Panc1 (cell line): Measurements from ENCODE around the gene SPECC1L. TPM values are rescaled to one million over a fixed set of nuclear protein-coding genes. Genes with fewer than 3 reads are reported as not detected.

Source experiments
- ATAC-seq: fragments of 200-7000 bp; cut with Tn5 transposase; 2 replicates; pipeline ENCODE4 v1.9.1; 2020; ENCODE audit warnings: mild to moderate bottlenecking, moderate library complexity
- BruUV-seq: library from RNA; stranded (reverse); fragments of 400-500 nt; replicated peaks from 2 replicates; lab custom pipeline; 2021; lab: Mats Ljungman, UMichigan
- CTCF ChIA-PET: fragments of 300-600 bp; sonication (Branson Sonifier 250); formaldehyde crosslinking; loops from one replicate; lab custom pipeline; 2022; ENCODE audit warnings: antibody characterized with exemption; lab: Charles Lee
- POLR2A ChIA-PET: fragments of 300-600 bp; sonication (Branson Sonifier 250); formaldehyde crosslinking; loops from one replicate; lab custom pipeline; 2022; ENCODE audit warnings: antibody characterized with exemption; lab: Charles Lee
- DNase-seq: peaks from one replicate; pipeline ENCODE4 v3.0.0-alpha.2; 2010; ENCODE audit warnings: low read depth, low spot score
- H3K27ac ChIP-seq: 2 replicates; pipeline ENCODE4 v1.5.1; 2011; ENCODE audit warnings: mild to moderate bottlenecking, low read length, inconsistent platforms
- H3K27me3 ChIP-seq: fragments of 200-500 bp; sonication (Bioruptor generic); 2 replicates; pipeline ENCODE4 v1.6.0; 2014; ENCODE audit warnings: low read length, inconsistent platforms; ENCODE audit not compliant: control insufficient read depth, insufficient read depth
- H3K36me3 ChIP-seq: fragments of 200-500 bp; sonication (Bioruptor generic); 2 replicates; pipeline ENCODE4 v1.5.1; 2014; ENCODE audit warnings: inconsistent platforms, mild to moderate bottlenecking, low read length, moderate library complexity; ENCODE audit not compliant: control insufficient read depth, insufficient read depth
- H3K4me1 ChIP-seq: 2 replicates; pipeline ENCODE4 v1.5.1; 2011; ENCODE audit warnings: inconsistent platforms, mild to moderate bottlenecking, low read length, moderate library complexity; ENCODE audit not compliant: control insufficient read depth, insufficient read depth
- H3K4me3 ChIP-seq, 2 experiments: 2 replicates each; pipeline ENCODE4 v1.5.1; 2011 to 2012; ENCODE audit warnings: low read depth in 2 of 2, low read length in 2 of 2, mild to moderate bottlenecking in 2 of 2, inconsistent platforms in 1 of 2, moderate library complexity in 1 of 2
- H3K9me3 ChIP-seq: fragments of 200-500 bp; sonication (Bioruptor generic); 2 replicates; pipeline ENCODE4 v1.5.1; 2014; ENCODE audit warnings: low read depth, mild to moderate bottlenecking, inconsistent platforms, low read length, moderate library complexity; ENCODE audit not compliant: control insufficient read depth, insufficient read depth
- CTCF ChIP-seq: fragments of 450-650 bp; IDR thresholded peaks from 2 replicates; pipeline ENCODE4 v1.5.1; 2017; ENCODE audit warnings: mild to moderate bottlenecking
- POLR2AphosphoS5 ChIP-seq: IDR thresholded peaks from 2 replicates; pipeline ENCODE4 v1.6.1; 2012; ENCODE audit warnings: mild to moderate bottlenecking, low read depth, low read length, moderate library complexity
- REST ChIP-seq, 2 experiments: IDR thresholded peaks; 2 replicates each; pipeline ENCODE4 v1.6.1; 2011 to 2012; ENCODE audit warnings: low read depth in 2 of 2, control low read depth in 1 of 2, low read length in 1 of 2, mild to moderate bottlenecking in 1 of 2, moderate library complexity in 1 of 2; ENCODE audit not compliant: insufficient read depth in 1 of 2
- SIN3A ChIP-seq: IDR thresholded peaks from 2 replicates; pipeline ENCODE4 v1.6.1; 2012; ENCODE audit warnings: low read depth, mild to moderate bottlenecking, low read length, moderate library complexity, borderline replicate concordance; ENCODE audit not compliant: insufficient read depth
- TCF7L2 ChIP-seq: IDR thresholded peaks from 2 replicates; pipeline ENCODE4 v1.6.1; 2011; ENCODE audit warnings: mild to moderate bottlenecking, low read depth, low read length, inconsistent platforms
- in situ Hi-C: cut with HindIII; loops from 2 replicates; pipeline ENCODE4 v1.10.0; 2016; ENCODE audit warnings: low sequenced_read_pairs, low pct_unique_long_range_greater_than_20kb
- intact Hi-C: fragments of 100-400 bp; cut with micrococcal nuclease; formaldehyde crosslinking; loops from one replicate; pipeline ENCODE4 v1.10.0; 2022; ENCODE audit not compliant: unreplicated experiment
- total RNA-seq: library from RNA; stranded (reverse); gene quantifications from one replicate; pipeline ENCODE4 v1.2.1, GENCODE V29; 2021; ENCODE audit not compliant: unreplicated experiment

Gene SPECC1L
- total RNA-seq, 1 experiment from 2014 or later, result 43.3 TPM

- TF ChIP-seq REST (IDR thresholded peaks at IDR 0.05; ENCODE audit: insufficient read depth in 1 of 2, low read depth in 2 of 2, low read length in 1 of 2), result no peak
- no peak for TF ChIP-seq POLR2AphosphoS5
- no peak for TF ChIP-seq CTCF
- TF ChIP-seq TCF7L2, result no peak
- no peak for TF ChIP-seq SIN3A
- intact Hi-C loops (no loop called here), in situ Hi-C loops (no loop called here)
- CTCF ChIA-PET, result no interaction called here
- DNase-seq, result no peak
- Histone ChIP-seq H3K4me1 (peaks cover 8% of the 10 kb centered on the region; the same call in 1 of the 2 replicates), H3K4me3 (no peak overlapping the region), H3K9me3 (no peaks in the 10 kb centered on the region), H3K27me3 (no peaks in the 10 kb centered on the region), H3K36me3 (no peaks in the 10 kb centered on the region), H3K27ac (no peak overlapping the region)
- no TSS peak for BruUV-seq
- POLR2A ChIA-PET, result no interaction called here
- ATAC-seq, result no peak
Measured at GRCh38 chr22:24465975-24466374, 195.3 kb downstream of the SPECC1L start.

GRCh38 chr22:24466716-24467328 lies 196.2 kb downstream of the SPECC1L start:
- Histone ChIP-seq H3K27ac (no peak overlapping the region), H3K27me3 (no peaks in the 10 kb centered on the region), H3K4me1 (peaks cover 8% of the 10 kb centered on the region; the same call in 1 of the 2 replicates), H3K36me3 (no peaks in the 10 kb centered on the region), H3K4me3 (no peak overlapping the region), H3K9me3 (no peaks in the 10 kb centered on the region)
- no peak for TF ChIP-seq CTCF
- TF ChIP-seq POLR2AphosphoS5, result no peak
- no peak for TF ChIP-seq REST (IDR thresholded peaks at IDR 0.05; ENCODE audit: insufficient read depth in 1 of 2, low read depth in 2 of 2, low read length in 1 of 2)
- no peak for TF ChIP-seq TCF7L2
- no peak for TF ChIP-seq SIN3A
- CTCF ChIA-PET, result no interaction called here
- intact Hi-C loops (no loop called here), in situ Hi-C loops (no loop called here)
- DNase-seq (no peak), ATAC-seq (no peak)
- no TSS peak for BruUV-seq
- POLR2A ChIA-PET, result no interaction called here
